MM.1S (cell line): ENCODE results near the gene NOMO2.
"Not testable (repeated sequence)": the region's sequence is repeated elsewhere in the genome, so short reads cannot be mapped to it uniquely, and the experiment has no call there.

ENCODE experiments used
- DNase-seq: peaks from one replicate; pipeline ENCODE4 v3.0.0-alpha.2; 2015
- H2AFZ ChIP-seq: fragments of 300-600 bp; sonication (generic); 2 replicates; pipeline ENCODE4 v1.6.0; 2016; ENCODE audit warnings: antibody characterized with exemption, low read length
- H3F3A ChIP-seq: fragments of 300-600 bp; sonication (generic); 2 replicates; pipeline ENCODE4 v1.6.1; 2016; ENCODE audit warnings: mild to moderate bottlenecking, antibody characterized with exemption, low read length, moderate library complexity, mixed read lengths; ENCODE audit not compliant: insufficient read depth
- H3K27ac ChIP-seq: fragments of 300-600 bp; sonication (generic); 2 replicates; pipeline ENCODE4 v1.5.1; 2016; ENCODE audit warnings: mild to moderate bottlenecking, low read length
- H3K27me3 ChIP-seq: fragments of 300-600 bp; sonication (generic); replicated peaks from 2 replicates; pipeline ENCODE4 v1.6.0; 2016; ENCODE audit warnings: low read length; ENCODE audit not compliant: insufficient read depth
- H3K36me3 ChIP-seq: fragments of 300-600 bp; sonication (generic); replicated peaks from 2 replicates; pipeline ENCODE4 v1.6.1; 2016; ENCODE audit warnings: mild to moderate bottlenecking, low read length, mixed read lengths; ENCODE audit not compliant: insufficient read depth
- H3K4me1 ChIP-seq: fragments of 300-600 bp; sonication (generic); 2 replicates; pipeline ENCODE4 v1.6.1; 2016; ENCODE audit warnings: low read length, mixed read lengths
- H3K4me2 ChIP-seq: fragments of 300-600 bp; sonication (generic); 2 replicates; pipeline ENCODE4 v1.6.0; 2016; ENCODE audit warnings: low read depth, low read length
- H3K4me3 ChIP-seq: fragments of 300-600 bp; sonication (generic); 2 replicates; pipeline ENCODE4 v1.5.1; 2016; ENCODE audit warnings: low read length, mixed read lengths
- H3K79me2 ChIP-seq: fragments of 300-600 bp; sonication (generic); 2 replicates; pipeline ENCODE4 v1.6.1; 2016; ENCODE audit warnings: mixed run types, low read length, mixed read lengths
- H3K9ac ChIP-seq: fragments of 300-600 bp; sonication (generic); 2 replicates; pipeline ENCODE4 v1.6.1; 2016; ENCODE audit warnings: low read length, mixed read lengths
- H3K9me2 ChIP-seq: fragments of 300-600 bp; sonication (generic); replicated peaks from 2 replicates; pipeline ENCODE4 v1.6.1; 2016; ENCODE audit warnings: mild to moderate bottlenecking, low read length, mixed read lengths; ENCODE audit not compliant: insufficient read depth
- H3K9me3 ChIP-seq: fragments of 300-600 bp; sonication (generic); replicated peaks from 2 replicates; pipeline ENCODE4 v1.6.1; 2016; ENCODE audit warnings: mild to moderate bottlenecking, low read length, mixed read lengths; ENCODE audit not compliant: insufficient read depth
- H4K20me1 ChIP-seq: fragments of 300-600 bp; sonication (generic); 2 replicates; pipeline ENCODE4 v1.6.1; 2016; ENCODE audit warnings: mild to moderate bottlenecking, low read length, moderate library complexity, mixed read lengths; ENCODE audit not compliant: insufficient read depth

NOMO2 gene, protein sequence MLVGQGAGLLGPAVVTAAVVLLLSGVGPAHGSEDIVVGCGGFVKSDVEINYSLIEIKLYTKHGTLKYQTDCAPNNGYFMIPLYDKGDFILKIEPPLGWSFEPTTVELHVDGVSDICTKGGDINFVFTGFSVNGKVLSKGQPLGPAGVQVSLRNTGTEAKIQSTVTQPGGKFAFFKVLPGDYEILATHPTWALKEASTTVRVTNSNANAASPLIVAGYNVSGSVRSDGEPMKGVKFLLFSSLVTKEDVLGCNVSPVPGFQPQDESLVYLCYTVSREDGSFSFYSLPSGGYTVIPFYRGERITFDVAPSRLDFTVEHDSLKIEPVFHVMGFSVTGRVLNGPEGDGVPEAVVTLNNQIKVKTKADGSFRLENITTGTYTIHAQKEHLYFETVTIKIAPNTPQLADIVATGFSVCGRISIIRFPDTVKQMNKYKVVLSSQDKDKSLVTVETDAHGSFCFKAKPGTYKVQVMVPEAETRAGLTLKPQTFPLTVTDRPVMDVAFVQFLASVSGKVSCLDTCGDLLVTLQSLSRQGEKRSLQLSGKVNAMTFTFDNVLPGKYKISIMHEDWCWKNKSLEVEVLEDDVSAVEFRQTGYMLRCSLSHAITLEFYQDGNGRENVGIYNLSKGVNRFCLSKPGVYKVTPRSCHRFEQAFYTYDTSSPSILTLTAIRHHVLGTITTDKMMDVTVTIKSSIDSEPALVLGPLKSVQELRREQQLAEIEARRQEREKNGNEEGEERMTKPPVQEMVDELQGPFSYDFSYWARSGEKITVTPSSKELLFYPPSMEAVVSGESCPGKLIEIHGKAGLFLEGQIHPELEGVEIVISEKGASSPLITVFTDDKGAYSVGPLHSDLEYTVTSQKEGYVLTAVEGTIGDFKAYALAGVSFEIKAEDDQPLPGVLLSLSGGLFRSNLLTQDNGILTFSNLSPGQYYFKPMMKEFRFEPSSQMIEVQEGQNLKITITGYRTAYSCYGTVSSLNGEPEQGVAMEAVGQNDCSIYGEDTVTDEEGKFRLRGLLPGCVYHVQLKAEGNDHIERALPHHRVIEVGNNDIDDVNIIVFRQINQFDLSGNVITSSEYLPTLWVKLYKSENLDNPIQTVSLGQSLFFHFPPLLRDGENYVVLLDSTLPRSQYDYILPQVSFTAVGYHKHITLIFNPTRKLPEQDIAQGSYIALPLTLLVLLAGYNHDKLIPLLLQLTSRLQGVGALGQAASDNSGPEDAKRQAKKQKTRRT

GRCh38 chr16:18561727-18562314 is at the start of gene NOMO2:
NOMO2 (minus strand) TSS chr16:18562097; CDS start chr16:18562040, 57 bp downstream.
- not testable (repeated sequence) for DNase-seq
- peaks cover 16% of the 10 kb centered on the region for H3K79me2 ChIP-seq
- peak within 1 kb of the TSS; percentile 38; the same call in 1 of the 2 replicates for H3K9ac ChIP-seq

GRCh38 chr16:18610147-18610803 is 48.4 kb upstream of the NOMO2 start:
- not testable (repeated sequence) for H3F3A ChIP-seq, H3K9me3 ChIP-seq, H3K27ac ChIP-seq, H4K20me1 ChIP-seq, H3K79me2 ChIP-seq, H3K9me2 ChIP-seq, DNase-seq, H3K9ac ChIP-seq, H3K4me3 ChIP-seq, H3K27me3 ChIP-seq, H3K36me3 ChIP-seq, H2AFZ ChIP-seq, H3K4me1 ChIP-seq, H3K4me2 ChIP-seq

More at GRCh38 chr16:18561727-18562314, at the start of gene NOMO2:
- H3K36me3 ChIP-seq, H3K9me3 ChIP-seq, H2AFZ ChIP-seq, H3K9me2 ChIP-seq, H3K27ac ChIP-seq, H3K4me2 ChIP-seq, H3K27me3 ChIP-seq, H3F3A ChIP-seq, H4K20me1 ChIP-seq, H3K4me1 ChIP-seq: not testable (repeated sequence)
- H3K4me3 ChIP-seq, result peak within 1 kb of the TSS; percentile 34; the same call in 1 of the 2 replicates

DNA sequence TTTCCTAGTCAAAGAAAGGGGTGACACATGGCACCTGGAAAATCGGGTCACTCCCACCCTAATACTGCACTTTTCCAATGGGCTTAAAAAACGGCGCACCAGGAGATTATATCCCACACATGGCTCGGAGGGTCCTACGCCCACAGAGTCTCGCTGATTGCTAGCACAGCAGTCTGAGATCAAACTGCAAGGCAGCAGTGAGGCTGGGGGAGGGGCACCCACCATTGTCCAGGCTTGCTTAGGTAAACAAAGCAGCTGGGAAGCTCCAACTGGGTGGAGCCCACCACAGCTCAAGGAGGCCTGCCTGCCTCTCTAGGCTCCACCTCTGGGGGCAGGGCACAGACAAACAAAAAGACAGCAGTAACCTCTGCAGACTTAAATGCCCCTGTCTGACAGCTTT is 46.4 kb upstream of the NOMO2 start:
- H3K79me2 ChIP-seq, H3K4me1 ChIP-seq, H3K27ac ChIP-seq, H3K27me3 ChIP-seq, H3K9me2 ChIP-seq, H3F3A ChIP-seq, H4K20me1 ChIP-seq, H3K9ac ChIP-seq, H3K9me3 ChIP-seq, H2AFZ ChIP-seq, DNase-seq, H3K36me3 ChIP-seq, H3K4me2 ChIP-seq, H3K4me3 ChIP-seq: not testable (repeated sequence)

- H3K9me2 ChIP-seq, H3F3A ChIP-seq, H3K36me3 ChIP-seq, H2AFZ ChIP-seq, H3K79me2 ChIP-seq, H3K9me3 ChIP-seq, H3K4me2 ChIP-seq, H3K27ac ChIP-seq, DNase-seq, H3K4me1 ChIP-seq, H4K20me1 ChIP-seq, H3K9ac ChIP-seq, H3K4me3 ChIP-seq, H3K27me3 ChIP-seq: not testable (repeated sequence)
Observed at GRCh38 chr16:18603572-18604246, 41.8 kb upstream of the NOMO2 start.

GRCh38 chr16:18598582-18598981 is 36.7 kb upstream of the NOMO2 start:
- H3K4me1 ChIP-seq, H3K36me3 ChIP-seq, H3K27me3 ChIP-seq, H3K9me3 ChIP-seq, DNase-seq, H3K4me2 ChIP-seq, H3K79me2 ChIP-seq, H3K4me3 ChIP-seq, H3K9me2 ChIP-seq, H4K20me1 ChIP-seq, H3F3A ChIP-seq, H2AFZ ChIP-seq, H3K27ac ChIP-seq, H3K9ac ChIP-seq: not testable (repeated sequence)

DNA sequence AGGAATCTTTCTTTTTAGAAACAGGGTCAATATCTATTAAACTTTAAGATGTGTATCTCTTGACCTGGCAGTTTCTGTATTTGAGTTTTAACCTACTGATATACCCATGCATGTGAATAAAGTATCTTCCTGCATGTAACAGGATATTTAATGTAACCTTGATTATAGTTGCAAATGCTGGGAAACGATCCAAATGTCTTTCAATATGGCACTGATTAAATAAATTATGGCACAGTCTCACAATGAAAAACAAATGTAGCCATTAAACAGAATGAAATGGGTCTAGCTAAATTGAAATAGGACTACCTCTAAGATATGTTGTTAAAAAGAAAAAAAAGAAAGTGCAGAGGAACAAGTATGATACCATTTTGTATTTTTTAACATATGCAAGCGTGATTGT is 35.8 kb upstream of the NOMO2 start:
- H3K9me2 ChIP-seq, H3K27ac ChIP-seq, H3K27me3 ChIP-seq, H3K4me2 ChIP-seq, H3K79me2 ChIP-seq, H3K9ac ChIP-seq, DNase-seq, H3K4me3 ChIP-seq, H3K9me3 ChIP-seq, H3F3A ChIP-seq, H3K36me3 ChIP-seq, H2AFZ ChIP-seq, H4K20me1 ChIP-seq, H3K4me1 ChIP-seq: not testable (repeated sequence)

GRCh38 chr16:18597319-18597718 is 35.4 kb upstream of the NOMO2 start:
- not testable (repeated sequence) for H4K20me1 ChIP-seq, H3K27me3 ChIP-seq, H3K9me3 ChIP-seq, H3K9ac ChIP-seq, H3K4me1 ChIP-seq, DNase-seq, H2AFZ ChIP-seq, H3K27ac ChIP-seq, H3K9me2 ChIP-seq, H3K36me3 ChIP-seq, H3K79me2 ChIP-seq, H3F3A ChIP-seq, H3K4me3 ChIP-seq, H3K4me2 ChIP-seq
